Left lung (tissue), 10 donors: Measurements from ENCODE around the gene LSM2. TPM values are rescaled to one million over a fixed set of nuclear protein-coding genes. Genes with fewer than 3 reads are reported as not detected.
A peak's percentile ranks its signal among the peaks of the same experiment; 100 is the strongest.

ENCODE experiments used
- ATAC-seq: fragments of 200-7000 bp; cut with Tn5 transposase; one replicate; pipeline ENCODE4 v1.9.1; 2020; ENCODE audit warnings: moderate library complexity
- DNase-seq, 4 donors: peaks; one replicate each; pipeline ENCODE4 v3.0.0-alpha.2; 2013 to 2020
- H3K27ac ChIP-seq, 2 donors: fragments of 200-600 bp; sonication (generic) in 1 of 2; one replicate each; pipeline versions ENCODE4 v1.5.0 to v1.8.0; 2020 to 2021
- H3K27me3 ChIP-seq, 2 donors: fragments of 200-600 bp; sonication (generic) in 1 of 2; one replicate each; pipeline versions ENCODE4 v1.5.0 to v1.8.0; 2020 to 2021
- H3K36me3 ChIP-seq, 2 donors: fragments of 200-600 bp; sonication (generic) in 1 of 2; one replicate each; pipeline versions ENCODE4 v1.5.0 to v1.8.0; 2020 to 2021
- H3K4me1 ChIP-seq, 2 donors: fragments of 200-600 bp; one replicate each; pipeline ENCODE4 v1.8.0; 2021
- H3K4me3 ChIP-seq, 2 donors: fragments of 200-600 bp; sonication (generic) in 1 of 2; one replicate each; pipeline versions ENCODE4 v1.5.0 to v1.8.0; 2020 to 2021; ENCODE audit warnings: mild to moderate bottlenecking in 1 of 2
- H3K9me3 ChIP-seq, 2 donors: fragments of 200-600 bp; sonication (generic) in 1 of 2; one replicate each; pipeline versions ENCODE4 v1.5.0 to v1.8.0; 2020 to 2021
- CTCF ChIP-seq, 2 donors: fragments of 200-600 bp; sonication (generic) in 1 of 2; IDR thresholded peaks; one replicate each; pipeline versions ENCODE4 v1.5.0 to v1.8.0; 2021; ENCODE audit warnings: antibody characterized with exemption in 2 of 2
- intact Hi-C, 2 donors: fragments of 100-400 bp; cut with DNase I; formaldehyde crosslinking; loops; one replicate each; pipeline versions ENCODE4 v1.11.2 to v1.14.2; 2022
- polyA plus RNA-seq, 6 donors: library from polyadenylated mRNA; unstranded; fragments of 120-200 nt; gene quantifications; one replicate each; pipeline ENCODE4 v1.2.1, GENCODE V29; 2013; ENCODE audit not compliant: insufficient read length in 6 of 6
- total RNA-seq, 2 donors: library from RNA; stranded (reverse); fragmentation: NEBNext Ultra II Directional; extraction: Animal tissue kit (Norgen Biotek cat#: 25700); gene quantifications; one replicate each; pipeline ENCODE4 v1.2.1, GENCODE V29; 2021
- donor health status: DM: no; HTN: yes; CAD: no.
- donor health status: DM: no; HTN: no; CAD: no.

LSM2 gene
- total and polyA plus RNA-seq, 8 donors = 38.7 to 88.5 (median 81.7) TPM

- DNase-seq (peak in 3 of 4 donors; percentile 77 to 93 (median 89)), ATAC-seq (peak; percentile 86)
- Histone ChIP-seq H3K27ac (peak within 1 kb of the TSS; percentile 44 to 53), H3K4me1 (peaks cover 7 to 24% of the 10 kb centered on the region in 2 donors), H3K4me3 (peak within 1 kb of the TSS in 1 of 2 donors; percentile 3), H3K9me3 (no peaks in the 10 kb centered on the region), H3K27me3 (no peaks in the 10 kb centered on the region), H3K36me3 (peaks cover 0 to 42% of the 10 kb centered on the region in 2 donors)
- intact Hi-C loops = no loop called here
- no peak for TF ChIP-seq CTCF (IDR thresholded peaks at IDR 0.05)
These were observed 29.6 kb downstream of the LSM2 start, which contains the start of gene VWA7 for GRCh38 chr6:31776989-31777666. TSS of gene VWA7 (minus strand) at chr6:31777328. CDS start at chr6:31776779, 549 bp downstream.

GRCh38 chr6:31776485-31776988 lies 30.2 kb downstream of the LSM2 start:
- peak overlapping the region in 1 of 2 donors; percentile 3 for H3K4me3 ChIP-seq
- peak in 1 of 4 donors; percentile 65 for DNase-seq
- ATAC-seq = peak; percentile 52
- intact Hi-C loops = no loop called here
- H3K4me1 ChIP-seq = peaks cover 7 to 24% of the 10 kb centered on the region in 2 donors
- peak overlapping the region; percentile 44 to 53 for H3K27ac ChIP-seq
- H3K27me3 ChIP-seq = no peaks in the 10 kb centered on the region
- H3K36me3 ChIP-seq = peaks cover 0 to 36% of the 10 kb centered on the region in 2 donors
- TF ChIP-seq CTCF (IDR thresholded peaks at IDR 0.05) = no peak
- H3K9me3 ChIP-seq = no peaks in the 10 kb centered on the region

GRCh38 chr6:31775633-31776484 lies 30.9 kb downstream of the LSM2 start:
- intact Hi-C loops = no loop called here
- Histone ChIP-seq H3K27ac (no peak overlapping the region), H3K4me3 (no peak overlapping the region), H3K9me3 (no peaks in the 10 kb centered on the region), H3K27me3 (no peaks in the 10 kb centered on the region), H3K36me3 (peaks cover 0 to 30% of the 10 kb centered on the region in 2 donors), H3K4me1 (peaks cover 7 to 24% of the 10 kb centered on the region in 2 donors)
- no peak for ATAC-seq
- no peak for TF ChIP-seq CTCF (IDR thresholded peaks at IDR 0.05)
- DNase-seq = peak in 1 of 4 donors; percentile 72

- Histone ChIP-seq H3K4me3 (no peak overlapping the region), H3K36me3 (peaks cover 0 to 23% of the 10 kb centered on the region in 2 donors), H3K9me3 (no peaks in the 10 kb centered on the region), H3K27ac (no peak overlapping the region), H3K27me3 (no peaks in the 10 kb centered on the region), H3K4me1 (peaks cover 7 to 24% of the 10 kb centered on the region in 2 donors)
- ATAC-seq (no peak), DNase-seq (peak in 1 of 4 donors; percentile 32)
- TF ChIP-seq CTCF (IDR thresholded peaks at IDR 0.05) = no peak
- intact Hi-C loops = no loop called here
These were observed 31.6 kb downstream of the LSM2 start for GRCh38 chr6:31775184-31775583.

GRCh38 chr6:31771992-31772358 lies 34.8 kb downstream of the LSM2 start:
- no peaks in the 10 kb centered on the region for H3K27me3 ChIP-seq
- intact Hi-C loops = no loop called here
- no peak for TF ChIP-seq CTCF (IDR thresholded peaks at IDR 0.05)
- no peak overlapping the region for H3K4me3 ChIP-seq
- H3K27ac ChIP-seq = no peak overlapping the region
- DNase-seq (peak in 1 of 4 donors; percentile 20), ATAC-seq (no peak)
- peaks cover 7 to 42% of the 10 kb centered on the region in 2 donors for H3K4me1 ChIP-seq
- H3K36me3 ChIP-seq = no peaks in the 10 kb centered on the region
- H3K9me3 ChIP-seq = no peaks in the 10 kb centered on the region
